CD8-positive, alpha-beta memory T cell (primary cell): ENCODE results near the gene C3orf20. TPM values are rescaled to one million over a fixed set of nuclear protein-coding genes. Genes with fewer than 3 reads are reported as not detected.
A peak's percentile ranks its signal among the peaks of the same experiment; 100 is the strongest.
"Not testable (repeated sequence)": the region's sequence is repeated elsewhere in the genome, so short reads cannot be mapped to it uniquely, and the experiment has no call there.

Source experiments
- CTCF ChIA-PET: fragments of 350-600 bp; sonication (Branson Sonifier 250); formaldehyde crosslinking; loops from one replicate; lab custom pipeline; 2021; ENCODE audit warnings: antibody characterized with exemption; lab: Charles Lee
- POLR2A ChIA-PET: fragments of 350-600 bp; sonication (Branson Sonifier 250); formaldehyde crosslinking; loops from one replicate; lab custom pipeline; 2021; ENCODE audit warnings: antibody characterized with exemption; lab: Charles Lee
- DNase-seq, 5 donors: peaks; one replicate each; pipeline versions ENCODE4 v3.0.0 to v3.0.0-alpha.2; 2020 to 2022; ENCODE audit warnings: mixed read lengths in 1 of 5
- H3K27ac ChIP-seq: one replicate; pipeline ENCODE4 v1.7.0; 2013; ENCODE audit warnings: low read depth, mild to moderate bottlenecking, low read length, moderate library complexity
- H3K27me3 ChIP-seq: 2 replicates; pipeline ENCODE4 v1.7.0; 2013; ENCODE audit warnings: low read length, mild to moderate bottlenecking; ENCODE audit not compliant: insufficient read depth, poor library complexity, severe bottlenecking
- H3K36me3 ChIP-seq: 2 replicates; pipeline ENCODE4 v1.7.0; 2013; ENCODE audit warnings: mild to moderate bottlenecking, low read length, moderate library complexity; ENCODE audit not compliant: insufficient read depth
- H3K4me1 ChIP-seq: 2 replicates; pipeline ENCODE4 v1.7.0; 2013; ENCODE audit warnings: mild to moderate bottlenecking, low read length, moderate library complexity; ENCODE audit not compliant: insufficient read depth
- H3K4me3 ChIP-seq: 2 replicates; pipeline ENCODE4 v1.7.0; 2013; ENCODE audit warnings: mild to moderate bottlenecking, low read length
- H3K9me3 ChIP-seq: 2 replicates; pipeline ENCODE4 v1.7.0; 2013; ENCODE audit warnings: mild to moderate bottlenecking, low read length
- H3K27ac Mint-ChIP-seq, 8 donors: one replicate each; pipeline ENCODE4 v1.8.0; 2020 to 2021; ENCODE audit warnings: mixed read lengths in 8 of 8, mild to moderate bottlenecking in 6 of 8, inconsistent platforms in 3 of 8, moderate library complexity in 3 of 8
- H3K27me3 Mint-ChIP-seq, 2 donors: one replicate each; pipeline ENCODE4 v1.8.0; 2020 to 2021; ENCODE audit warnings: mixed read lengths in 2 of 2, mild to moderate bottlenecking in 1 of 2, moderate library complexity in 1 of 2
- H3K36me3 Mint-ChIP-seq, 3 donors: one replicate each; pipeline ENCODE4 v1.8.0; 2020 to 2021; ENCODE audit warnings: mixed read lengths in 3 of 3, inconsistent platforms in 1 of 3, mild to moderate bottlenecking in 1 of 3
- H3K4me1 Mint-ChIP-seq, 3 donors: one replicate each; pipeline ENCODE4 v1.8.0; 2020 to 2021; ENCODE audit warnings: mixed read lengths in 3 of 3, inconsistent platforms in 1 of 3, mild to moderate bottlenecking in 1 of 3
- H3K4me3 Mint-ChIP-seq, 7 donors: one replicate each; pipeline ENCODE4 v1.8.0; 2020 to 2021; ENCODE audit warnings: mixed read lengths in 7 of 7, mild to moderate bottlenecking in 6 of 7, moderate library complexity in 4 of 7, inconsistent platforms in 2 of 7
- H3K9me3 Mint-ChIP-seq, 5 donors: one replicate each; pipeline ENCODE4 v1.8.0; 2020 to 2022; ENCODE audit warnings: mixed read lengths in 5 of 5, mild to moderate bottlenecking in 3 of 5, moderate library complexity in 2 of 5, inconsistent platforms in 1 of 5
- polyA plus RNA-seq: library from polyadenylated mRNA; unstranded; fragments of 300-500 nt; fragmentation: Illumina TruSeq; gene quantifications from one replicate; pipeline ENCODE4 v1.2.3, GENCODE V29; 2021
- total RNA-seq, 2 experiments: library from RNA; stranded (reverse); gene quantifications; one replicate each; pipeline ENCODE4 v1.2.3, GENCODE V29; 2021

The C3orf20 gene
- total and polyA plus RNA-seq, 3 experiments from 2014 or later: 0.07 to 0.18 TPM; not detected in 1

GRCh38 chr3:14806641-14807263 lies 131.8 kb downstream of the C3orf20 start:
- no peaks in the 10 kb centered on the region for H3K27me3 ChIP-seq

GRCh38 chr3:14808025-14808424 lies 133.1 kb downstream of the C3orf20 start:
- H3K27me3 Mint-ChIP-seq: peaks cover 22 to 76% of the 10 kb centered on the region in 2 donors
- Histone ChIP-seq H3K27me3 (peaks cover 6% of the 10 kb centered on the region), H3K36me3 (no peaks in the 10 kb centered on the region), H3K9me3 (no peaks in the 10 kb centered on the region), H3K4me1 (no peaks in the 10 kb centered on the region), H3K27ac (no peak overlapping the region), H3K4me3 (no peak overlapping the region)
- H3K27ac Mint-ChIP-seq: no peak overlapping the region
- peaks cover 0 to 1% (median 0%) of the 10 kb centered on the region in 3 donors for H3K36me3 Mint-ChIP-seq
- ChIA-PET POLR2A (no interaction called here), CTCF (no interaction called here)
- no peaks in the 10 kb centered on the region for H3K9me3 Mint-ChIP-seq
- DNase-seq: no peak
- H3K4me3 Mint-ChIP-seq: no peak overlapping the region
- peaks cover 0 to 11% (median 2%) of the 10 kb centered on the region in 3 donors for H3K4me1 Mint-ChIP-seq

More at GRCh38 chr3:14806641-14807263, 131.8 kb downstream of the C3orf20 start:
- Mint-ChIP-seq H3K4me3 (no peak overlapping the region), H3K27ac (no peak overlapping the region), H3K4me1 (peaks cover 0 to 12% (median 2%) of the 10 kb centered on the region in 3 donors), H3K27me3 (peaks cover 21 to 69% of the 10 kb centered on the region in 2 donors), H3K36me3 (peaks cover 0 to 1% (median 0%) of the 10 kb centered on the region in 3 donors), H3K9me3 (no peaks in the 10 kb centered on the region)
- ChIA-PET POLR2A (no interaction called here), CTCF (interaction anchor here (0.9 to 1.1 kb wide), 2 partner anchors 29 to 114 kb away, joined by 3 read pairs; no protein-coding TSS in a partner anchor)
- no peak for DNase-seq
- no peaks in the 10 kb centered on the region for H3K9me3 ChIP-seq
- no peak overlapping the region for H3K27ac ChIP-seq
- no peak overlapping the region for H3K4me3 ChIP-seq
- H3K4me1 ChIP-seq: no peaks in the 10 kb centered on the region
- no peaks in the 10 kb centered on the region for H3K36me3 ChIP-seq

- Histone ChIP-seq H3K27me3 (peaks cover 6% of the 10 kb centered on the region), H3K36me3 (no peaks in the 10 kb centered on the region), H3K4me1 (no peaks in the 10 kb centered on the region), H3K27ac (no peak overlapping the region), H3K9me3 (no peaks in the 10 kb centered on the region), H3K4me3 (no peak overlapping the region)
- H3K4me1 Mint-ChIP-seq: peaks cover 0 to 8% (median 2%) of the 10 kb centered on the region in 3 donors
- peaks cover 0 to 1% (median 0%) of the 10 kb centered on the region in 3 donors for H3K36me3 Mint-ChIP-seq
- no peak overlapping the region for H3K27ac Mint-ChIP-seq
- H3K27me3 Mint-ChIP-seq: peaks cover 28 to 76% of the 10 kb centered on the region in 2 donors
- DNase-seq: no peak
- POLR2A ChIA-PET: no interaction called here
- no peak overlapping the region for H3K4me3 Mint-ChIP-seq
- H3K9me3 Mint-ChIP-seq: no peaks in the 10 kb centered on the region
- CTCF ChIA-PET: no interaction called here
These were observed 133.7 kb downstream of the C3orf20 start for GRCh38 chr3:14808502-14809266.

GRCh38 chr3:14809611-14810010 lies 134.7 kb downstream of the C3orf20 start:
- POLR2A ChIA-PET, H3K4me1 Mint-ChIP-seq, H3K4me3 ChIP-seq, H3K4me1 ChIP-seq, H3K27ac ChIP-seq, H3K36me3 ChIP-seq, CTCF ChIA-PET, DNase-seq, H3K27ac Mint-ChIP-seq, H3K4me3 Mint-ChIP-seq, H3K9me3 Mint-ChIP-seq, H3K27me3 ChIP-seq, H3K36me3 Mint-ChIP-seq, H3K9me3 ChIP-seq: not testable (repeated sequence)
- peaks cover 33 to 78% of the 10 kb centered on the region in 2 donors for H3K27me3 Mint-ChIP-seq

GRCh38 chr3:14810070-14810791 lies 135.3 kb downstream of the C3orf20 start:
- H3K27ac Mint-ChIP-seq: no peak overlapping the region
- H3K9me3 ChIP-seq: no peaks in the 10 kb centered on the region

GRCh38 chr3:14810801-14811661 lies 136.1 kb downstream of the C3orf20 start:
- no peaks in the 10 kb centered on the region for H3K36me3 ChIP-seq
- no peaks in the 10 kb centered on the region for H3K4me1 ChIP-seq
- Mint-ChIP-seq H3K4me1 (peaks cover 0 to 4% (median 2%) of the 10 kb centered on the region in 3 donors), H3K27ac (no peak overlapping the region), H3K27me3 (peaks cover 36 to 85% of the 10 kb centered on the region in 2 donors), H3K4me3 (peak overlapping the region in 2 of 7 donors; percentile 23 to 66), H3K36me3 (peaks cover 0 to 1% (median 0%) of the 10 kb centered on the region in 3 donors), H3K9me3 (no peaks in the 10 kb centered on the region)
- DNase-seq: no peak
- no peak overlapping the region for H3K27ac ChIP-seq
- POLR2A ChIA-PET: no interaction called here
- CTCF ChIA-PET: no interaction called here
- no peaks in the 10 kb centered on the region for H3K9me3 ChIP-seq
- H3K4me3 ChIP-seq: no peak overlapping the region
- H3K27me3 ChIP-seq: peaks cover 6% of the 10 kb centered on the region

More at GRCh38 chr3:14810070-14810791, 135.3 kb downstream of the C3orf20 start:
- Mint-ChIP-seq H3K9me3 (no peaks in the 10 kb centered on the region), H3K4me3 (no peak overlapping the region), H3K36me3 (peaks cover 0 to 1% (median 0%) of the 10 kb centered on the region in 3 donors), H3K4me1 (peaks cover 0 to 4% (median 2%) of the 10 kb centered on the region in 3 donors), H3K27me3 (peaks cover 33 to 78% of the 10 kb centered on the region in 2 donors)
- H3K36me3 ChIP-seq: no peaks in the 10 kb centered on the region
- H3K4me3 ChIP-seq: no peak overlapping the region
- no peaks in the 10 kb centered on the region for H3K4me1 ChIP-seq
- CTCF ChIA-PET: no interaction called here
- no peak for DNase-seq
- H3K27me3 ChIP-seq: peaks cover 6% of the 10 kb centered on the region
- POLR2A ChIA-PET: no interaction called here
- H3K27ac ChIP-seq: no peak overlapping the region

- DNase-seq: no peak
- CTCF ChIA-PET: no interaction called here
- H3K27me3 Mint-ChIP-seq: peaks cover 36 to 81% of the 10 kb centered on the region in 2 donors
These were observed 136.7 kb downstream of the C3orf20 start for GRCh38 chr3:14811684-14812083.

More at GRCh38 chr3:14811684-14812083, 136.7 kb downstream of the C3orf20 start:
- no peaks in the 10 kb centered on the region for H3K9me3 ChIP-seq
- Mint-ChIP-seq H3K4me1 (peaks cover 0 to 4% (median 2%) of the 10 kb centered on the region in 3 donors), H3K27ac (no peak overlapping the region), H3K4me3 (no peak overlapping the region), H3K36me3 (peaks cover 0 to 1% (median 0%) of the 10 kb centered on the region in 3 donors), H3K9me3 (no peaks in the 10 kb centered on the region)
- H3K4me1 ChIP-seq: no peaks in the 10 kb centered on the region
- H3K36me3 ChIP-seq: no peaks in the 10 kb centered on the region
- peaks cover 6% of the 10 kb centered on the region for H3K27me3 ChIP-seq
- H3K4me3 ChIP-seq: no peak overlapping the region
- no peak overlapping the region for H3K27ac ChIP-seq
- POLR2A ChIA-PET: no interaction called here
